Adrenal gland (tissue), 12 donors: Measurements from ENCODE around the gene CSF1R. TPM values are rescaled to one million over a fixed set of nuclear protein-coding genes. Genes with fewer than 3 reads are reported as not detected.

Experiments
- DNase-seq, 7 donors: peaks; one replicate each; pipeline ENCODE4 v3.0.0-alpha.2; 2019 to 2020
- H3K27ac ChIP-seq, 5 donors: fragments of 200-600 bp; sonication (generic) in 4 of 5; 1 replicate in 3 of 5; 2 replicates in 2 of 5; pipeline versions ENCODE4 v1.5.1 to v1.8.0; 2016 to 2020; ENCODE audit warnings: mild to moderate bottlenecking in 1 of 5
- H3K27me3 ChIP-seq: fragments of 200-600 bp; 2 replicates; pipeline ENCODE4 v1.8.0; 2021
- H3K36me3 ChIP-seq, 2 donors: fragments of 200-600 bp; replicated peaks in 1 of 2; 1 replicate in 1 of 2; 2 replicates in 1 of 2; pipeline versions ENCODE4 v1.5.1 to v1.8.0; 2018 to 2022
- H3K4me1 ChIP-seq, 2 donors: fragments of 200-600 bp; replicated peaks in 1 of 2; 1 replicate in 1 of 2; 2 replicates in 1 of 2; pipeline versions ENCODE4 v1.5.1 to v1.8.0; 2018 to 2021
- H3K4me3 ChIP-seq, 4 donors: fragments of 200-600 bp; sonication (generic) in 3 of 4; one replicate each; pipeline ENCODE4 v1.5.1; 2016 to 2018
- H3K9me3 ChIP-seq, 3 donors: fragments of 200-600 bp; sonication (generic) in 1 of 3; replicated peaks in 1 of 3; 1 replicate in 2 of 3; 2 replicates in 1 of 3; pipeline versions ENCODE4 v1.5.1 to v1.8.0; 2016 to 2021
- CTCF ChIP-seq, 6 experiments: fragments of 450-650 bp in 4 of 6; fragments of 200-600 bp in 2 of 6; sonication (generic) in 1 of 6; IDR thresholded peaks; 1 replicate in 5 of 6; 2 replicates in 1 of 6; pipeline versions ENCODE4 v1.5.1 to v1.8.0; 2016 to 2021; ENCODE audit warnings: antibody characterized with exemption in 6 of 6, mild to moderate bottlenecking in 2 of 6, moderate library complexity in 1 of 6
- POLR2A ChIP-seq, 2 donors: fragments of 450-650 bp; IDR thresholded peaks; one replicate each; pipeline ENCODE4 v1.6.1; 2017; ENCODE audit warnings: antibody characterized with exemption in 2 of 2, mild to moderate bottlenecking in 2 of 2, moderate library complexity in 1 of 2
- WGBS, 4 donors: extraction: QIAGEN DNeasy Blood & Tissue Kit in 2 of 4; methylation state at CpG; one replicate each; pipeline versions ENCODE4 v1.1.5 to v1.1.7; 2013 to 2017; 5-methylcytosine and 5-hydroxymethylcytosine counted together
- intact Hi-C, 2 donors: fragments of 100-400 bp; cut with DNase I; formaldehyde crosslinking; loops; one replicate each; pipeline versions ENCODE4 v1.14.1 to v1.15.0; 2022 to 2023
- polyA plus RNA-seq, 3 donors: library from polyadenylated mRNA; stranded (reverse); fragments of 200-250 nt in 2 of 3; fragments of 350-450 nt in 1 of 3; fragmentation: Illumina TruSeq in 1 of 3; extraction: RNeasy Lipid Tissue Mini Kit (QIAGEN cat#74804) in 1 of 3; gene quantifications; one replicate each; pipeline ENCODE4 v1.2.3, GENCODE V29; 2013 to 2014
- total RNA-seq, 9 donors: library from RNA; depleted of rRNA in 4 of 9; stranded (reverse); fragments of >200 nt in 4 of 9; fragments of 120-200 nt in 1 of 9; fragmentation: NEBNext Ultra II Directional in 1 of 9; extraction: Animal tissue kit (Norgen Biotek cat#: 25700) in 1 of 9; gene quantifications; one replicate each; pipeline versions ENCODE4 v1.1.0 to v1.2.4, GENCODE V29; 2013 to 2023
- donor health status: healthy with polysubstance abuse.
- donor health status: Bipolar disorder and iron deficiency.
- donor health status: DM: yes; HTN: yes; CAD: no.
- donor health status: DM: no; HTN: no; CAD: no.
- donor health status: DM: no; HTN: no; CAD: no.
- donor health status: DM: yes; HTN: yes; CAD: no.

Gene CSF1R
- total and polyA plus RNA-seq, 12 donors: 4.6 to 165 (median 72.4) TPM

- WGBS, 4 donors: 71 to 79% (median 75%) methylated on average over 2 to 8 of the region's 8 CpGs
- Histone ChIP-seq H3K4me3 (no peak overlapping the region), H3K9me3 (no peaks in the 10 kb centered on the region), H3K27ac (peak overlapping the region in 1 of 5 donors; percentile 39), H3K4me1 (no peaks in the 10 kb centered on the region), H3K36me3 (peaks cover 0 to 3% of the 10 kb centered on the region in 2 donors), H3K27me3 (no peaks in the 10 kb centered on the region)
- no peak for TF ChIP-seq POLR2A (IDR thresholded peaks at IDR 0.05)
- TF ChIP-seq CTCF (IDR thresholded peaks at IDR 0.05): no peak
- DNase-seq: no peak
- intact Hi-C loops: loop anchor here (5.0 kb wide), 1 partner anchor 87 kb away; no protein-coding TSS in a partner anchor
Observed at GRCh38 chr5:150130493-150130922, 44.2 kb upstream of the CSF1R start.

GRCh38 chr5:150129813-150130492 is 43.6 kb upstream of the CSF1R start:
- DNase-seq: peak; percentile 73 to 89 (median 81)
- Histone ChIP-seq H3K27ac (peak overlapping the region in 1 of 5 donors; percentile 39), H3K36me3 (peaks cover 0 to 3% of the 10 kb centered on the region in 2 donors), H3K4me3 (no peak overlapping the region), H3K9me3 (no peaks in the 10 kb centered on the region), H3K4me1 (no peaks in the 10 kb centered on the region), H3K27me3 (no peaks in the 10 kb centered on the region)
- intact Hi-C loops: loop anchor here (5.0 kb wide), 1 partner anchor 87 kb away; no protein-coding TSS in a partner anchor
- 25 to 30% (median 26%) methylated on average over 9 to 25 of the region's 25 CpGs for WGBS, 4 donors
- TF ChIP-seq CTCF (IDR thresholded peaks at IDR 0.05): peak; percentile 91 to 97 (median 95)
- no peak for TF ChIP-seq POLR2A (IDR thresholded peaks at IDR 0.05)

- DNase-seq: no peak
- WGBS, 4 donors: 52 to 89% (median 67%) methylated on average over 3 to 8 of the region's 8 CpGs
- no peak for TF ChIP-seq POLR2A (IDR thresholded peaks at IDR 0.05)
- no peak for TF ChIP-seq CTCF (IDR thresholded peaks at IDR 0.05)
- Histone ChIP-seq H3K27ac (peak overlapping the region in 1 of 5 donors; percentile 39), H3K9me3 (no peaks in the 10 kb centered on the region), H3K4me3 (no peak overlapping the region), H3K36me3 (no peaks in the 10 kb centered on the region), H3K4me1 (no peaks in the 10 kb centered on the region), H3K27me3 (no peaks in the 10 kb centered on the region)
- intact Hi-C loops: no loop called here
Observed at GRCh38 chr5:150129454-150129812, 43.1 kb upstream of the CSF1R start.

- peak overlapping the region in 1 of 5 donors; percentile 61 for H3K27ac ChIP-seq
- peaks cover 0 to 9% of the 10 kb centered on the region in 2 donors for H3K36me3 ChIP-seq
- intact Hi-C loops: no loop called here
Observed at GRCh38 chr5:150126921-150127265, 40.5 kb upstream of the CSF1R start.

More at GRCh38 chr5:150126921-150127265, 40.5 kb upstream of the CSF1R start:
- H3K4me1 ChIP-seq: no peaks in the 10 kb centered on the region
- H3K9me3 ChIP-seq: no peaks in the 10 kb centered on the region
- 70 to 100% (median 79%) methylated on average over 2 to 6 of the region's 6 CpGs for WGBS, 4 donors
- H3K27me3 ChIP-seq: no peaks in the 10 kb centered on the region
- DNase-seq: no peak
- TF ChIP-seq CTCF (IDR thresholded peaks at IDR 0.05) (no peak), POLR2A (IDR thresholded peaks at IDR 0.05) (no peak)
- no peak overlapping the region for H3K4me3 ChIP-seq
